ENCODE results near the gene MAPKBP1. TPM values are rescaled to one million over a fixed set of nuclear protein-coding genes. Genes with fewer than 3 reads are reported as not detected.

MAPKBP1 gene
- total RNA-seq, 1 donor from 2014 or later: 42.3 TPM

GRCh38 chr15:41775651-41776050 lies 1.4 kb downstream of the MAPKBP1 start:
- peak overlapping the region; percentile 26 for H3K27ac Mint-ChIP-seq
- peak overlapping the region; percentile 93 for H3K4me3 Mint-ChIP-seq
- no peaks in the 10 kb centered on the region for H3K9me3 Mint-ChIP-seq
- ATAC-seq (ENCODE audit: low read depth) (no peak), DNase-seq (no peak)
- H3K4me1 Mint-ChIP-seq: peaks cover 66% of the 10 kb centered on the region
- peaks cover 9% of the 10 kb centered on the region for H3K36me3 Mint-ChIP-seq (ENCODE audit: low read depth)
- ChIA-PET POLR2A (interaction anchor here (3.4 kb wide), 2 partner anchors 35 to 196 kb away, joined by 20 to 49 read pairs; partner anchors contain the start of gene EHD4), CTCF (interaction anchor here (9.8 kb wide), 1 partner anchor 36 kb away, joined by 309 read pairs; no protein-coding TSS in a partner anchor)
- TF ChIP-seq CTCF (IDR thresholded peaks at IDR 0.05): no peak
- no peaks in the 10 kb centered on the region for H3K27me3 Mint-ChIP-seq
- intact Hi-C loops (cut with micrococcal nuclease): loop anchor here (2.0 kb wide), 1 partner anchor 217 kb away; the partner anchor contains the start of gene TYRO3

- CTCF ChIA-PET: interaction anchor here (0.8 to 9.8 kb wide), 3 partner anchors 15 to 127 kb away, joined by 3 to 309 read pairs (median 4); no protein-coding TSS in a partner anchor
- POLR2A ChIA-PET: no interaction called here
- no peak for TF ChIP-seq CTCF (IDR thresholded peaks at IDR 0.05)
- Mint-ChIP-seq H3K27ac (no peak overlapping the region), H3K4me3 (no peak overlapping the region), H3K4me1 (peaks cover 76% of the 10 kb centered on the region), H3K27me3 (no peaks in the 10 kb centered on the region), H3K36me3 (ENCODE audit: low read depth) (peaks cover 9% of the 10 kb centered on the region), H3K9me3 (no peaks in the 10 kb centered on the region)
- ATAC-seq (ENCODE audit: low read depth): no peak
- intact Hi-C loops (cut with micrococcal nuclease): no loop called here
- no peak for DNase-seq
Observed at GRCh38 chr15:41777421-41777973, 3.2 kb downstream of the MAPKBP1 start.

DNA sequence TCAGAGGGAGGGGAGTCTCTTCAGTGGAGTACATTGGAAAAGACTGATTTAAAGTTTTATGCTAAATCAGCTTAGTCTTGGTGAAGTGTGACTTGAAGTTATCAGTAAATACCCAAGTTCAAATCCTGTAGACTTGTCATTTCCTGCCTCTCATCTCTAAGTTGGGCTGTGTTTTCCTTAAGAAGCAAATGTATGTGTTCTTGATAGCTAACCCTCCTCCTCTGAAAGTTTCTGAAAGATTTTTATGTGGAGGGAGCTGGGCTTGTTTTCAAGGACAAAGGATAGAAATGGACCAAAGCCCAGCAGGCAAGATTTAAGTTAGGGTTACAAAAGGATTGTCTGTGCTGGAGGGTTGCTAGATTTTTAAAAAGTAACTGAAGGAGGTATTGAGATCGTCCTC lies 4.2 kb downstream of the MAPKBP1 start:
- ATAC-seq (ENCODE audit: low read depth) (no peak), DNase-seq (no peak)
- ChIA-PET POLR2A (no interaction called here), CTCF (interaction anchor here (1.0 to 9.8 kb wide), 3 partner anchors 8 to 126 kb away, joined by 3 to 309 read pairs (median 4); no protein-coding TSS in a partner anchor)
- H3K27me3 Mint-ChIP-seq: no peaks in the 10 kb centered on the region
- intact Hi-C loops (cut with micrococcal nuclease): no loop called here
- H3K36me3 Mint-ChIP-seq (ENCODE audit: low read depth): peaks cover 9% of the 10 kb centered on the region
- H3K9me3 Mint-ChIP-seq: no peaks in the 10 kb centered on the region
- TF ChIP-seq CTCF (IDR thresholded peaks at IDR 0.05): no peak
- H3K4me1 Mint-ChIP-seq: peaks cover 77% of the 10 kb centered on the region
- peak overlapping the region; percentile 47 for H3K27ac Mint-ChIP-seq
- no peak overlapping the region for H3K4me3 Mint-ChIP-seq

- ChIA-PET POLR2A (no interaction called here), CTCF (interaction anchor here (1.9 to 9.8 kb wide), 2 partner anchors 32 to 125 kb away, joined by 6 to 309 read pairs; no protein-coding TSS in a partner anchor)
- H3K9me3 Mint-ChIP-seq: no peaks in the 10 kb centered on the region
- DNase-seq: no peak
- no peak overlapping the region for H3K4me3 Mint-ChIP-seq
- peaks cover 76% of the 10 kb centered on the region for H3K4me1 Mint-ChIP-seq
- intact Hi-C loops (cut with micrococcal nuclease): no loop called here
- TF ChIP-seq CTCF (IDR thresholded peaks at IDR 0.05): no peak
- no peaks in the 10 kb centered on the region for H3K27me3 Mint-ChIP-seq
- H3K27ac Mint-ChIP-seq: peak overlapping the region; percentile 19
- ATAC-seq (ENCODE audit: low read depth): no peak
- H3K36me3 Mint-ChIP-seq (ENCODE audit: low read depth): peaks cover 10% of the 10 kb centered on the region
Observed at GRCh38 chr15:41779662-41780157, 5.4 kb downstream of the MAPKBP1 start.

DNA sequence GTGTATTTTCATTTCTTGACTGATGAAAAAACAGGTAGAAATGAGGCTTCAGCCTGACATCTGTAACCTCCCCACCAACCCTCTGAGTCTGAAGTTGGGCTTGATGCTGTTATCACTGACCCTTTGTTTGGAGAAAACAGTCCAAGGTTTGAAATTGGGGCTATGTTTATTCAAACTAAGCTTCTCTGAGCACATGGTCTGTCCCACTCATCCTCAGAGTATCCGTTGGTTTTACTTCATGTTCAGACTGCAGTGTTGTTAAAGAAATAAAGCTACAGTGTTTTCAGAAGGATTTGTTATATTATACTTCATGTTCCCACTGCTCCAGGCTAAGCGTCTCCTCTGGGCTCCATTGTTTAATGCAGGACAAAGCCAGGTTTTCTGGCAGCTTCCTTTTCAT lies 6.0 kb downstream of the MAPKBP1 start:
- ATAC-seq (ENCODE audit: low read depth): no peak
- no peaks in the 10 kb centered on the region for H3K27me3 Mint-ChIP-seq
- no peak overlapping the region for H3K4me3 Mint-ChIP-seq
- no peak for TF ChIP-seq CTCF (IDR thresholded peaks at IDR 0.05)
- peaks cover 71% of the 10 kb centered on the region for H3K4me1 Mint-ChIP-seq
- H3K36me3 Mint-ChIP-seq (ENCODE audit: low read depth): peaks cover 7% of the 10 kb centered on the region
- peak overlapping the region; percentile 19 for H3K27ac Mint-ChIP-seq
- intact Hi-C loops (cut with micrococcal nuclease): no loop called here
- CTCF ChIA-PET: interaction anchor here (1.9 kb wide), 1 partner anchor 124 kb away, joined by 6 read pairs; no protein-coding TSS in a partner anchor
- H3K9me3 Mint-ChIP-seq: no peaks in the 10 kb centered on the region
- DNase-seq: no peak
- POLR2A ChIA-PET: interaction anchor here (0.6 kb wide), 1 partner anchor 350 kb away, joined by 3 read pairs; no protein-coding TSS in a partner anchor

Measured in activated B cell treated with CpG ODN at 0.5 μM for 24 hours (primary cell).